GM23338 (cell line): ENCODE results near the gene PFKM. TPM values are rescaled to one million over a fixed set of nuclear protein-coding genes. Genes with fewer than 3 reads are reported as not detected.

ENCODE experiments used
- ATAC-seq: fragments of 200-7000 bp; cut with Tn5 transposase; 3 replicates; pipeline ENCODE4 v1.9.1; 2020
- DNase-seq: peaks from one replicate; pipeline ENCODE4 v3.0.0-alpha.2; 2015; ENCODE audit warnings: low spot score
- H2AFZ ChIP-seq: fragments of 200-600 bp; sonication (generic); 2 replicates; pipeline ENCODE4 v1.8.0; 2016; ENCODE audit warnings: antibody characterized with exemption, mild to moderate bottlenecking, moderate library complexity
- H3F3A ChIP-seq: fragments of 200-600 bp; sonication (generic); replicated peaks from 2 replicates; pipeline ENCODE4 v1.8.0; 2017; ENCODE audit warnings: antibody characterized with exemption, mixed run types, low read depth
- H3K27ac ChIP-seq: fragments of 200-600 bp; sonication (generic); 2 replicates; pipeline ENCODE4 v1.6.1; 2016; ENCODE audit warnings: low read depth
- H3K27me3 ChIP-seq: fragments of 200-600 bp; sonication (generic); 2 replicates; pipeline ENCODE4 v1.8.0; 2016; ENCODE audit warnings: mild to moderate bottlenecking, mixed run types, moderate library complexity; ENCODE audit not compliant: insufficient read depth
- H3K36me3 ChIP-seq: fragments of 200-600 bp; sonication (generic); 2 replicates; pipeline ENCODE4 v1.8.0; 2016; ENCODE audit warnings: mild to moderate bottlenecking; ENCODE audit not compliant: insufficient read depth
- H3K4me1 ChIP-seq: fragments of 200-600 bp; sonication (generic); 2 replicates; pipeline ENCODE4 v1.8.0; 2016; ENCODE audit warnings: mild to moderate bottlenecking, moderate library complexity; ENCODE audit not compliant: insufficient read depth
- H3K4me2 ChIP-seq: fragments of 200-600 bp; sonication (generic); 2 replicates; pipeline ENCODE4 v1.7.1; 2017; ENCODE audit warnings: mixed run types
- H3K4me3 ChIP-seq: fragments of 200-600 bp; sonication (generic); 2 replicates; pipeline ENCODE4 v1.6.1; 2016; ENCODE audit warnings: mixed run types
- H3K79me2 ChIP-seq: fragments of 200-600 bp; sonication (generic); replicated peaks from 2 replicates; pipeline ENCODE4 v1.8.0; 2017; ENCODE audit warnings: mild to moderate bottlenecking; ENCODE audit not compliant: insufficient read depth
- H3K9me2 ChIP-seq: fragments of 200-600 bp; sonication (generic); 2 replicates; pipeline ENCODE4 v1.8.0; 2017; ENCODE audit not compliant: insufficient read depth
- H4K20me1 ChIP-seq: fragments of 200-600 bp; sonication (generic); replicated peaks from 2 replicates; pipeline ENCODE4 v1.8.0; 2017; ENCODE audit warnings: mild to moderate bottlenecking; ENCODE audit not compliant: insufficient read depth
- H3K27ac Mint-ChIP-seq: 2 replicates; pipeline ENCODE4 v1.8.0; 2020; ENCODE audit warnings: inconsistent platforms, mild to moderate bottlenecking, moderate library complexity, mixed read lengths
- H3K27me3 Mint-ChIP-seq: 3 replicates; pipeline ENCODE4 v1.8.0; 2022; ENCODE audit warnings: low read depth, mild to moderate bottlenecking, moderate library complexity, mixed read lengths, inconsistent platforms; ENCODE audit not compliant: insufficient read depth, poor library complexity
- H3K36me3 Mint-ChIP-seq: 3 replicates; pipeline ENCODE4 v1.8.0; 2021; ENCODE audit warnings: low read depth, mild to moderate bottlenecking, inconsistent platforms, moderate library complexity, mixed read lengths
- H3K4me1 Mint-ChIP-seq: 3 replicates; pipeline ENCODE4 v1.8.0; 2020; ENCODE audit warnings: mild to moderate bottlenecking, inconsistent platforms, mixed read lengths
- H3K4me3 Mint-ChIP-seq: 3 replicates; pipeline ENCODE4 v1.8.0; 2021; ENCODE audit warnings: moderate library complexity, mild to moderate bottlenecking, inconsistent platforms, mixed read lengths
- H3K9me3 Mint-ChIP-seq: 3 replicates; pipeline ENCODE4 v1.8.0; 2020; ENCODE audit warnings: moderate library complexity, mild to moderate bottlenecking, inconsistent platforms, mixed read lengths
- CREB1 ChIP-seq: fragments of 250-450 bp; sonication (Bioruptor Pico); IDR thresholded peaks from 2 replicates; pipeline ENCODE4 v1.5.0; 2020; ENCODE audit warnings: low read depth, mild to moderate bottlenecking, moderate library complexity
- CTCF ChIP-seq, 2 experiments: fragments of 200-600 bp in 1 of 2; sonication (generic) in 1 of 2; conservative IDR thresholded peaks; 2 replicates each; pipeline versions ENCODE4 v1.5.1 to v1.6.1; 2016 to 2017; ENCODE audit warnings: antibody characterized with exemption in 2 of 2, low read depth in 2 of 2, mild to moderate bottlenecking in 2 of 2, moderate library complexity in 1 of 2
- EZH2phosphoT487 ChIP-seq: fragments of 200-600 bp; sonication (generic); IDR thresholded peaks from one replicate; pipeline ENCODE4 v1.8.1; 2018; ENCODE audit warnings: antibody characterized with exemption; ENCODE audit not compliant: unreplicated experiment
- JUNB ChIP-seq: IDR thresholded peaks from one replicate; pipeline ENCODE4 v1.6.1; 2016; ENCODE audit warnings: antibody characterized with exemption; ENCODE audit not compliant: unreplicated experiment
- ZNF462 ChIP-seq: fragments of 250-450 bp; sonication (Bioruptor Pico); IDR thresholded peaks from 2 replicates; pipeline ENCODE4 v1.5.0; 2020; ENCODE audit warnings: mild to moderate bottlenecking, moderate library complexity
- polyA plus RNA-seq: library from polyadenylated mRNA; unstranded; fragments of >200 nt; fragmentation: Nextera tagmentation; extraction: Ambion mirVana; gene quantifications from 2 replicates; pipeline ENCODE4 v1.2.1, GENCODE V29; 2016
- total RNA-seq: library from RNA; depleted of rRNA; stranded (reverse); fragments of >200 nt; shearing (Covaris generic); gene quantifications from 2 replicates; pipeline ENCODE4 v1.2.3, GENCODE V29; 2014

The PFKM gene
- total and polyA plus RNA-seq, 2 experiments from 2014 or later, result 47.2 to 82.5 TPM

GRCh38 chr12:48164451-48164850 is 45.3 kb downstream of the PFKM start (continued):
- no peak for TF ChIP-seq ZNF462 (CRISPR knock-in tag)
- no peak for TF ChIP-seq EZH2phosphoT487
- TF ChIP-seq CREB1 (CRISPR knock-in tag), result no peak

GRCh38 chr12:48165089-48165981 is 46.2 kb downstream of the PFKM start:
- H3K36me3 ChIP-seq, result no peaks in the 10 kb centered on the region
- ATAC-seq, result peak; percentile 60
- H3K27ac ChIP-seq, result no peak overlapping the region
- no peaks in the 10 kb centered on the region for H3K4me1 ChIP-seq
- no peaks in the 10 kb centered on the region for H3K36me3 Mint-ChIP-seq
- H3F3A ChIP-seq, result no peaks in the 10 kb centered on the region
- no peaks in the 10 kb centered on the region for H3K9me3 Mint-ChIP-seq
- H3K27ac Mint-ChIP-seq, result no peak overlapping the region
- H3K4me3 ChIP-seq, result no peak overlapping the region
- no peaks in the 10 kb centered on the region for H4K20me1 ChIP-seq
- H3K27me3 ChIP-seq, result no peaks in the 10 kb centered on the region
- H3K79me2 ChIP-seq, result no peaks in the 10 kb centered on the region
- DNase-seq, result peak; percentile 82
- no peak overlapping the region for H3K4me2 ChIP-seq
- TF ChIP-seq JUNB, result no peak
- peak; percentile 90 to 96 for TF ChIP-seq CTCF (conservative IDR thresholded peaks at IDR 0.05; ENCODE audit: low read depth in 2 of 2)
- H3K9me2 ChIP-seq, result no peaks in the 10 kb centered on the region
- H3K27me3 Mint-ChIP-seq, result peaks cover 2% of the 10 kb centered on the region
- no peak overlapping the region for H3K4me3 Mint-ChIP-seq
- H3K4me1 Mint-ChIP-seq, result no peaks in the 10 kb centered on the region
- no peak overlapping the region for H2AFZ ChIP-seq
